Mucosa of gallbladder (tissue), 1 donor: ENCODE data around the gene ZFAND4. TPM values are rescaled to one million over a fixed set of nuclear protein-coding genes. Genes with fewer than 3 reads are reported as not detected.
A peak's percentile ranks its signal among the peaks of the same experiment; 100 is the strongest.
"Not testable (repeated sequence)": the region's sequence is repeated elsewhere in the genome, so short reads cannot be mapped to it uniquely, and the experiment has no call there.

Experiments
- DNase-seq: peaks from one replicate; pipeline ENCODE4 v3.0.0-alpha.2; 2020; ENCODE audit warnings: low spot score
- total RNA-seq: library from RNA; stranded (reverse); gene quantifications from one replicate; pipeline ENCODE4 v1.2.1, GENCODE V29; 2021
- donor health status: DM: no; HTN: no; CAD: no.

Gene ZFAND4
- total RNA-seq: 17.2 TPM

DNA sequence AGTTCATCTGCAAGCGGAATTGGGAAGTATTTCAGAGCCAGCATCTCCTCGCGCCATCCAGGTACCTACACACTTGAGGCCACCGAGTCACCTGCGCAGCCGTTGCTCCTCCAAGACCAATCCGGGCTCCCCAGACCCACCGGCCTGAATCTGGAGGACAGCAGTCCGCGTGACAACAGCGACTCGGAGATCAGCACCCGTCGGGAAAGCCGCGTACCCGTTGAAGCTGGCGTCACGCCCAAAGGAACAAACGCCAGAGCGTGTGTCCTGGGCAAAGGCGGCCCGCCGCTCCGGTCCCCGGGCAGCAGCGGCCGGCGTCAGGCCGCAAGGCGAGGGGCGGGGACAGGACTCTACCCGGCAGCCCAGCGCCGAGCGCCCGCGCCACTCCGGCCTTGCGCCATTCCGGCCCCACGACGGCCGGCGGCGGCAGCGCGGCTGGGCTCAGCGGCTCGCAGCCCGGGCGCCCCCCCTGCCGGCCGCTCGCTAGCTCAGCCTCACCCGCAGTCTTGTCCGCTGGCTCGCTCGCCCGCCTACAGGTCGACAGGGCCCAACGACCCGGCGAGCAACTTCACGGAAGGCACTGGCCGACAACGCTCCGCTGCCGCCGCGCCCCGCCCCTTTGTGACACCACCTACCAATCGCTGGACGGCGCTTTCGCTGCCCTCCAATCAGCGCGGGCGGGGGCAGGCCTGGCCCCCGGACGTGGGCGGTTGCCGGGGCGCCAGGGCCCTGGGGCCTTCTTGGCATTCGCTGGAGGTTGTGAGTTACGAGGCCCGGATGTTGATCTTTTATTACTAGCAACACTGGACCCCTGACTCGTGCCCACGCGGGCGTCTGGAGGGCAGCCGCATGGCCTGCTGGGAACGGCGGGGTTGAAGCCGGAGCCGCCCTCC is at the start of gene ZFAND4:
ZFAND4 (minus strand) TSS at position 592 of the 893 bp plus-strand sequence. CDS start 9,047 bp downstream, outside the sequence.
- DNase-seq: peak; percentile 97

DNA sequence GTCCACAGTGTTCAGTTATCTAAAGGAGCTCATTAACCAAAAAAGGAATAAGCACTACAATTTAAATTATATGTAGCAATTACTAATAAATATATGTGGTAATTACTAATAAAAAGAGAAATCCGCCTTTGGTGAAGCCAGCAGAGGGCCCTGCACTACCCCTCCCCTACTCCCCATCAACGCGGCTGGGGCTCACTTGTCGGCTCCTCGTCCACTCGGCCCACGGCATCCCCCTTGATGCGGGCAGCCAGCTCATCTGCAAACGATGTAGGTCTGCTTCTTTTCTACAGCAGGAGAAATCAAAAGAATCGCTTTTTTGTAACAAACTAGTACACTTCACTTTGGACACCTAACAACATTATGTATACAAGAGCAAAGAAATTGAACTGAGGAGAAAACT is 48.9 kb upstream of the ZFAND4 start:
- not testable (repeated sequence) for DNase-seq

DNA sequence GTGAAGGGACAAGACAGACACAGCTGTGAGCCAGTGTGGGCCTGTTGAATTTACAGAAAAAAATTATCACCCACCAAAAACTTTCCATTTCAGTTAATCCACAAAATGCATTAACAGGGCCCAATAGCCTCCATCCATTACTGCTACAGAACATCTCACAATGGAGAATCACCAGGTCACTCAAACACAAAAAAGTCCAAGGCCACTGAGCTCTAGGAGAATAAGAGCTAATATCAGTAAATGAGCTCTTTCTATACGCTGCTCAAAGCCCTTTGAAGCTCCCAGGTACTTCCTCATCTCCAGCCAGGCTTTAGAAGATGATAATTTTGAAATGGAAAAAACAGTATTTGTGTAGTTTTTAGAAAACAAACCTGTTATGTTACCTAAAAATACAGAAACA is 45.1 kb upstream of the ZFAND4 start:
- DNase-seq: not testable (repeated sequence)

- DNase-seq: not testable (repeated sequence)
Measured at GRCh38 chr10:45717053-45717452, 44.5 kb upstream of the ZFAND4 start.

- DNase-seq: not testable (repeated sequence)
Measured at GRCh38 chr10:45711223-45711622, 38.7 kb upstream of the ZFAND4 start.

DNA sequence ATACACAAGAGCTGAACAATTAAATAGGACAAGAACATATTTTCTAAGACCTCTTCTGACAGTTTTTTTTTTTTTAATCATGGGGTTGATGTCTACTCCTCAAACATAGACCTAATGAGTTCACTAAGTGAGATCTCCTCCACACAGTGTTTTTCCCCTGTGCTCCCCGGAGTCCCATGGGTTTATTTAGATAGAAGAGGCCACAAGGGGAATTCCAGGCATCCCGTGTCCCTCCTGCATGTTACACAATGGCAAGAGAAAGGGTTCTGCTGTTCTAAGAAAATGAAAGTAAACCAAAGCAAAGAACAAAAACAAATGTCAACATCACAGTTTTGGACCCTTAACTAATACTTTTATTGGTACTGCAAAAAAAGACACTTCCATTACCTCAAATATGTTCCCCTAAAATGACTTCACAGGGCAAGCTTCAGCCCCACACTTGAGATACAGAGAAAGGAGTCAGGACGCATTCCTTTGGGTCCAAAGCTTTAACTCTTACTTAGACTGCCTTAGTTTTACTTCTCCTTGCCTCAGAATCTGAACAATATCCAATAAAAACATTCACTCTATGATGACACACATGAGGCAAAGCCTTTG is 37.7 kb upstream of the ZFAND4 start:
- not testable (repeated sequence) for DNase-seq

DNA sequence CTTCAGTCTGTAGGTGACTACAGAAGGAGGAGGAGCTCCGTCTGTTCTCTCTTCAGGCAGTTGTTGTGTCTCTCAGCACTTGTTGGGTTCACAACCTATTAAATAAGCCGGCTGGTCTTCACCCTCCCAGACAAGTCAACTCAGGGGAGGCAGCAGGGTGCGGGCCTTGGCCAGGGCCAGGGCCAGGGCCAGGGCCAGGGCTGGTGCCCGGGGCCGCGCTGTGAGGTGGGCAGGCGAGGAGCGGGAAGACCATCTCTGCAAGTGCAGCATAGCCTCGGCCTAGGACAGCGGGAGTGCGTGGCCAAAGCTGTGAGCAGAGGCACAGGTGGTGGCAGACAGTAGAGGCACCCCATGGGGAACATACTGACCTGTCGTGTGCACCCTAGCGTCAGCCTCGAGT is 5.9 kb upstream of the ZFAND4 start:
- DNase-seq: not testable (repeated sequence)

GRCh38 chr10:45675388-45675787 is 2.8 kb upstream of the ZFAND4 start:
- no peak for DNase-seq

- DNase-seq: no peak
Measured at GRCh38 chr10:45673074-45673648, 589 bp upstream of the ZFAND4 start.

- DNase-seq: not testable (repeated sequence)
Measured at GRCh38 chr10:45671300-45671699, 1.3 kb downstream of the ZFAND4 start.

- not testable (repeated sequence) for DNase-seq
Measured at GRCh38 chr10:45669897-45670296, 2.7 kb downstream of the ZFAND4 start.

GRCh38 chr10:45660876-45661411 is 11.6 kb downstream of the ZFAND4 start:
- no peak for DNase-seq

DNA sequence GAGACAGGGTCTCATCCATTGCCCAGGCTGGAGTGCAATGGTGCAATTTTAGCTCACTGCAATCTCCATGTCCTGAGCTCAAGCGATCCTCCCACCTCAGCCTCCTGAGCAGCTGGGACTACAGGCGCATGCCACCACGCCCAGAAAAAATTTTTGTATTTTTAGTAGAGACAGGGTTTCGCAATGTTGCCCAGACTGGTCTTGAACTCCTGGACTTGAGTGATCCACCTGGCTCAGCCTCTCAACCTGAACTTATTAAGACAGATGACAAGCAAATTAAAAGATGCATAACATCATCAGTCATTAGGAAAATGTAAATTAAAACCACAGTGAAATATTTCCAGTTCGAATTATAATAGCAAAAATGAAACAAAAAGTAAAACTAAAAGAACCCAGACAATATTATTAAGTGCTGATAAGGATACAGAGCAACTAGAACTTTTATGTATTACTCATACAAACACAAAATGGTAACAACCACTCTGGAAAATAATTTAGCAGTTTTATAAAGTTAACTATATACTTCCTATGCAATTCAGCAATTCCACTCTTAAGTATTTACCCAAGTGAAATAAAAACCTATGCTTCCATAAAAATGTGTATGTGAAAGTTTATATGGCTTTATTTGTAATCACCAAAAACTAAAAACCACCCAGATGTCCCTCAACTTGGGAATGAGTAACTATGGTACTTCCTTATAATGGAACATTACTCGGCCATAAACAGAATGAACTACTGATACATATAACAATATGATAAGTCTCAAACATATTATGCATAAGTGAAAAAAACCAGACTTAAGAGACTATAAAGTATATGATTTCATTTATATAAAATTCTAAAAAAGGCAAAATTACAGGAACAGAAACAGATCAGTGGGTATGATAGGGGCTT is 15.3 kb downstream of the ZFAND4 start:
- DNase-seq: no peak

DNA sequence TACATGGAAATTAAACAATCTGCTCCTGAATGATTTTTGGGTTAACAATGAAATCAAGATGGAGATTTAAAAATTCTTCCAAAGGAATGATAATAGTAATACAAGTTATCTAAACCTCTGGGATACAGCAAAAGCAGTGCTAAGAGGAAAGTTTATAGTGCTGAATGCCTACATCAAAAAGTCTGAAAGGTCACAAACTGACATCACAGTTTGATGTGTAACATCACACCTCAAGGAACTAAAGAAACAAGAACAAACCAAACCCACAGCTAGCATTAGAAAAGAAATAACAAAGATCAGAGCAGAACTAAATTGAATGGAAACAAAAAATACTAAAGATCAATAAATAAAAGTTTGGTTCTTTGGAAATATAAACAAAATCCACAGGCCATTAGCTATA is 17.4 kb downstream of the ZFAND4 start:
- DNase-seq: no peak

- DNase-seq: not testable (repeated sequence)
Measured at GRCh38 chr10:45654753-45655141, 17.8 kb downstream of the ZFAND4 start.

GRCh38 chr10:45653454-45653853 is 19.1 kb downstream of the ZFAND4 start:
- DNase-seq: no peak

GRCh38 chr10:45652511-45652910 is 20.1 kb downstream of the ZFAND4 start:
- no peak for DNase-seq

DNA sequence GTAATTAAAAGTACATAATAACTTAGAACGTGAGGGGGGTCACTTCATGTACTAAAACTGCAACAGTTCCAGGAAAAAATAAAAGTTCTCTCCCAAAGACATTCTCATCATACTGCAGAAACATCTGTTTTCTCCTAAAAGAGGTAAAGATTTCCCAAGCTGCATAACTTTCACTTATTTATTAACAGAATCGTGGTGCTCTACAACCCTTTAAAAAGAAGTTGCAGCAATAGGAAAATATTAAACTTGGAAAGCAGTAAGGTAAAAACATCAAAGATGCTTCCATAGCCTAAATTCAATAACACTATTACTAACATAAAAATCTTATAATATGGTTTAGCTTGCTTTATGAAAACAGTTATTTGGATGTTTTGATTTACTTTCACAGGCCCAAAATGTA is 23.3 kb downstream of the ZFAND4 start:
- DNase-seq: no peak

GRCh38 chr10:45647118-45647517 is 25.5 kb downstream of the ZFAND4 start:
- no peak for DNase-seq

DNA sequence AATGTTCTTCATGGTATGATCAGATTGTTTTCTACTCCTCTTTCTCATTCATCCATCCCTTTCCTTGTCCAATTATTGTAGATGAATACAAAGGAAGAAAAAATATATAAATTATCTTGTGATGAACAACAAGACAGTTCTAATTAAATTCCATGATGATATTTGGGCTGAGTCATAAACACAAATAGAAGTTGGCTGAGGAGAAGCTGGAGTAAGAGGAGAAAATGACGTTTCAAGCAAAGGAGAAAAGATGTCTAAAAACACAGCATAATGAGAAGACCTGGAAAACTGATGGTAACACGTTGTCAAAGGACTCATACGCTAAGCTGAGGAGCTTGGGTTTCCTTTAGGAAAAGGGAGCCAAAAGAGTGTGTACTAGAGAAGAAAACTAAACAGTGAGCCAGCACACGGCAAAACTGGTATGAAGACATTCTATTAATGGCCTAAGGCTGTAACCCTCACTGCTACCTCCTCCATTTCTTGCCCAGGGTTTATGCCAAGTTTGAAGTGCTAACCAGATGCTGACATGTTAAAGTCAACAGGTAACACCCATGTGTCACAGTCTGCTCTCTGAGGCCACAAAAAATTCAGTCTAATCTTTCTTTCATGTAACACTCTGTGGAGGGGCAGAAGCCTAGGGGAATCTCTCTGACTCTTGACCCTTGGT is 26.1 kb downstream of the ZFAND4 start:
- DNase-seq: no peak

DNA sequence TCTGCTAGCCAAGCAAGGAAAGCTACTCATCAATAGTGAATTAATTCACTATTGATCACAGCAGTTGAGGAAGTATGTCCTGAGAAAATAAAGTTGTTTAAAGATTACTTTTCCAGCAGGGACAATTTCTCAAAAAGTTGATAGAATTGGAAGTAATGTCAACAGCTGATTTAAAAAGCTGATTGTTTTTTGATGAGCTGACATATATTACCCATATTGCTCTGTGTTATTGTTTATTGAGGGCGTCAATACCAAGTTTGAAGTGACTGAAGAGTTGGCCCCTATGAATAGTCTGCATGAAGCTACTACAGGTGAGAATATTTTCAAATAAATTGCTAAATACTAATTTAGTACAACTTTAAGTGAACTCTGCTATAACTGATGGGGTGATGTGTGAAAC is 28.0 kb downstream of the ZFAND4 start:
- no peak for DNase-seq
